H1 (cell line): ENCODE results near the gene CLCN5. TPM values are rescaled to one million over a fixed set of nuclear protein-coding genes. Genes with fewer than 3 reads are reported as not detected.

ENCODE experiments used
- CTCF ChIA-PET: fragments of 300-600 bp; sonication (Branson Sonifier 250); formaldehyde crosslinking; loops from one replicate; lab custom pipeline; 2021; ENCODE audit not compliant: partially characterized antibody; lab: Charles Lee
- POLR2A ChIA-PET: fragments of 300-600 bp; sonication (Branson Sonifier 250); formaldehyde crosslinking; loops from one replicate; lab custom pipeline; 2021; ENCODE audit warnings: inconsistent platforms; ENCODE audit not compliant: partially characterized antibody; lab: Charles Lee
- DNase-seq, 2 experiments: peaks; one replicate each; pipeline versions ENCODE4 v3.0.0 to v3.0.0-alpha.2; 2010 to 2022; ENCODE audit warnings: low spot score in 2 of 2, low read depth in 1 of 2, mixed read lengths in 1 of 2
- FAIRE-seq: peaks from 2 replicates; lab custom pipeline; 2011; peaks lifted over from hg19 to GRCh38; lab: Jason Lieb, UNC
- H2AFZ ChIP-seq: 2 replicates; pipeline ENCODE4 v1.8.1; 2012; ENCODE audit warnings: low read length, inconsistent platforms
- H2AK5ac ChIP-seq: 2 replicates; pipeline ENCODE4 v1.6.1; 2013; ENCODE audit warnings: low read depth, low read length
- H2BK120ac ChIP-seq: replicated peaks from 2 replicates; pipeline ENCODE3; 2013; ENCODE audit warnings: low read depth, low read length, inconsistent platforms
- H2BK12ac ChIP-seq: 2 replicates; pipeline ENCODE4 v1.6.1; 2013; ENCODE audit warnings: low read depth, low read length
- H2BK15ac ChIP-seq: 2 replicates; pipeline ENCODE4 v1.6.1; 2013; ENCODE audit warnings: low read length
- H2BK20ac ChIP-seq: 2 replicates; pipeline ENCODE4 v1.6.1; 2013; ENCODE audit warnings: low read length
- H2BK5ac ChIP-seq: 2 replicates; pipeline ENCODE4 v1.6.1; 2013; ENCODE audit warnings: low read depth, low read length
- H3K14ac ChIP-seq: 2 replicates; pipeline ENCODE4 v1.6.1; 2013; ENCODE audit warnings: inconsistent platforms; ENCODE audit not compliant: insufficient read length
- H3K18ac ChIP-seq: 2 replicates; pipeline ENCODE4 v1.6.1; 2013; ENCODE audit warnings: low read length; ENCODE audit errors: extremely low read depth
- H3K23ac ChIP-seq: 2 replicates; pipeline ENCODE4 v1.6.1; 2013; ENCODE audit warnings: inconsistent platforms; ENCODE audit not compliant: insufficient read length
- H3K23me2 ChIP-seq: 2 replicates; pipeline ENCODE4 v1.6.1; 2013; ENCODE audit warnings: low read depth, low read length
- H3K27ac ChIP-seq: 2 replicates; pipeline ENCODE4 v1.6.1; 2011; ENCODE audit warnings: low read depth, low read length, inconsistent platforms
- H3K27me3 ChIP-seq, 4 experiments: replicated peaks in 1 of 4; 1 replicate in 1 of 4; 2 replicates in 3 of 4; pipeline versions ENCODE4 v1.6.1 to v1.8.1; 2011 to 2013; ENCODE audit warnings: low read length in 3 of 4, mild to moderate bottlenecking in 3 of 4, inconsistent platforms in 2 of 4, mixed read lengths in 2 of 4, moderate library complexity in 1 of 4; ENCODE audit not compliant: control insufficient read depth in 3 of 4, insufficient read depth in 3 of 4; ENCODE audit errors: extremely low read depth in 1 of 4
- H3K36me3 ChIP-seq, 4 experiments: 2 replicates each; pipeline versions ENCODE4 v1.6.1 to v1.8.1; 2011 to 2013; ENCODE audit warnings: mild to moderate bottlenecking in 4 of 4, low read length in 3 of 4, moderate library complexity in 2 of 4, control low read depth in 1 of 4, inconsistent platforms in 1 of 4; ENCODE audit not compliant: insufficient read depth in 4 of 4, control insufficient read depth in 2 of 4
- H3K4ac ChIP-seq: replicated peaks from 2 replicates; pipeline ENCODE3; 2013; ENCODE audit warnings: low read length, low read depth, mixed read lengths, inconsistent platforms; ENCODE audit not compliant: insufficient read length
- H3K4me1 ChIP-seq, 4 experiments: replicated peaks in 1 of 4; 1 replicate in 1 of 4; 2 replicates in 3 of 4; pipeline versions ENCODE4 v1.6.1 to v1.8.1; 2011 to 2013; ENCODE audit warnings: low read length in 3 of 4, inconsistent platforms in 2 of 4, mixed read lengths in 1 of 4; ENCODE audit not compliant: insufficient read depth in 4 of 4, control insufficient read depth in 3 of 4
- H3K4me2 ChIP-seq, 2 experiments: 2 replicates each; pipeline versions ENCODE4 v1.6.1 to v1.8.1; 2011 to 2013; ENCODE audit warnings: low read depth in 2 of 2, low read length in 2 of 2, control low read depth in 1 of 2, inconsistent platforms in 1 of 2, mild to moderate bottlenecking in 1 of 2; ENCODE audit not compliant: insufficient read depth in 1 of 2
- H3K4me3 ChIP-seq, 4 experiments: fragments of 200-600, 300-600 bp in 1 of 4; sonication (generic), shearing (Covaris generic), sonication (Bioruptor Twin) in 1 of 4; 2 replicates each; pipeline versions ENCODE4 v1.5.1 to v1.8.1; 2011 to 2016; ENCODE audit warnings: low read length in 4 of 4, low read depth in 3 of 4, control low read depth in 2 of 4, inconsistent platforms in 2 of 4, mild to moderate bottlenecking in 2 of 4, mixed read lengths in 1 of 4, moderate library complexity in 1 of 4; ENCODE audit not compliant: insufficient read depth in 2 of 4; ENCODE audit errors: extremely low read depth in 1 of 4
- H3K56ac ChIP-seq: replicated peaks from 2 replicates; pipeline ENCODE3; 2013; ENCODE audit warnings: low read depth, mild to moderate bottlenecking, mixed read lengths, low read length, inconsistent platforms; ENCODE audit not compliant: insufficient read length
- H3K79me1 ChIP-seq: 2 replicates; pipeline ENCODE4 v1.6.1; 2013; ENCODE audit warnings: low read depth, low read length, control low read depth
- H3K79me2 ChIP-seq, 2 experiments: 2 replicates each; pipeline versions ENCODE4 v1.6.1 to v1.8.1; 2012 to 2013; ENCODE audit warnings: low read length in 2 of 2, mild to moderate bottlenecking in 2 of 2, inconsistent platforms in 1 of 2; ENCODE audit not compliant: insufficient read depth in 2 of 2, control insufficient read depth in 1 of 2
- H3K9ac ChIP-seq, 4 experiments: replicated peaks in 1 of 4; 1 replicate in 1 of 4; 2 replicates in 3 of 4; pipeline versions ENCODE4 v1.6.1 to v1.8.1; 2011 to 2013; ENCODE audit warnings: low read depth in 3 of 4, low read length in 3 of 4, control low read depth in 2 of 4, mild to moderate bottlenecking in 2 of 4, moderate library complexity in 2 of 4, inconsistent platforms in 1 of 4; ENCODE audit errors: extremely low read depth in 1 of 4
- H3K9me3 ChIP-seq, 2 experiments: 2 replicates each; pipeline versions ENCODE4 v1.6.1 to v1.8.1; 2012 to 2013; ENCODE audit warnings: mild to moderate bottlenecking in 2 of 2, moderate library complexity in 2 of 2, control low read depth in 1 of 2, inconsistent platforms in 1 of 2, low read depth in 1 of 2, low read length in 1 of 2, mixed read lengths in 1 of 2; ENCODE audit not compliant: insufficient read depth in 2 of 2
- H4K20me1 ChIP-seq, 2 experiments: replicated peaks in 1 of 2; 2 replicates each; pipeline versions ENCODE3 to v1.8.1; 2011 to 2013; ENCODE audit warnings: inconsistent platforms in 2 of 2, low read length in 2 of 2, mild to moderate bottlenecking in 1 of 2; ENCODE audit not compliant: insufficient read depth in 2 of 2, control insufficient read depth in 1 of 2
- H4K5ac ChIP-seq: 2 replicates; pipeline ENCODE4 v1.6.1; 2013; ENCODE audit warnings: low read length, low read depth, mixed read lengths, inconsistent platforms; ENCODE audit not compliant: insufficient read length
- H4K8ac ChIP-seq: 2 replicates; pipeline ENCODE4 v1.8.0; 2013; ENCODE audit warnings: mild to moderate bottlenecking, moderate library complexity, low read length, inconsistent platforms; ENCODE audit not compliant: insufficient read depth; ENCODE audit errors: extremely low read depth
- H4K91ac ChIP-seq: replicated peaks from 2 replicates; pipeline ENCODE3; 2013; ENCODE audit warnings: low read length, mixed read lengths, inconsistent platforms; ENCODE audit not compliant: insufficient read length
- BACH1 ChIP-seq: IDR thresholded peaks from 2 replicates; pipeline ENCODE4 v1.6.1; 2012; ENCODE audit warnings: low read length, improper control_type of control experiment
- CBX8 ChIP-seq: fragments of 300-800, 300-1000 bp; sonication (generic); IDR thresholded peaks from 2 replicates; pipeline ENCODE4 v1.7.1; 2016; ENCODE audit warnings: low read depth, low read length, borderline replicate concordance
- MAX ChIP-seq: IDR thresholded peaks from 2 replicates; pipeline ENCODE4 v1.6.1; 2012; ENCODE audit warnings: inconsistent platforms
- RXRA ChIP-seq: IDR thresholded peaks from 2 replicates; pipeline ENCODE4 v1.6.1; 2011; ENCODE audit warnings: low read depth, mild to moderate bottlenecking, low read length, moderate library complexity; ENCODE audit not compliant: insufficient read depth
- WGBS, 2 experiments: shearing (Covaris generic) in 1 of 2; methylation state at CpG; one replicate each; pipeline versions ENCODE4 v1.1.6 to v1.1.7; 2013 to 2015; ENCODE audit warnings: low lambda C conversion rate in 2 of 2, mixed read lengths in 2 of 2, inconsistent platforms in 1 of 2, low coverage in 1 of 2, missing lambda C conversion rate in 1 of 2; ENCODE audit not compliant: insufficient replicate concordance in 2 of 2, insufficient coverage in 1 of 2, insufficient read length in 1 of 2; ENCODE audit errors: extremely low coverage in 1 of 2, missing lambda C conversion rate in 1 of 2; 5-methylcytosine and 5-hydroxymethylcytosine counted together
- polyA plus RNA-seq, 7 experiments: library from polyadenylated mRNA; depleted of rRNA in 3 of 7; stranded (reverse) in 5 of 7; unstranded in 2 of 7; fragments of >200 nt in 5 of 7; fragments of 200-250 nt in 2 of 7; gene quantifications; 1 replicate in 5 of 7; 2 replicates in 1 of 7; 4 replicates in 1 of 7; pipeline versions ENCODE4 v1.2.1 to v1.2.3, GENCODE V29; 2011 to 2013; ENCODE audit warnings: missing spikeins in 2 of 7, mixed read lengths in 2 of 7
- total RNA-seq: library from RNA; stranded (reverse); fragmentation: NEBNext Ultra II Directional; extraction: Animal tissue kit (Norgen Biotek cat#: 25700); gene quantifications from 2 replicates; pipeline ENCODE4 v1.2.1, GENCODE V29; 2021

The CLCN5 gene
- total and polyA plus RNA-seq, 2 of the 8 experiments (the other 6 are each of a cell fraction or from before 2014, with no cell fraction given) = 4.2 to 9.7 TPM

- H3K4me3 ChIP-seq = no peak overlapping the region
- no peak for FAIRE-seq
- CTCF ChIA-PET = interaction anchor here (1.1 kb wide), 1 partner anchor 17 kb away, joined by 5 read pairs; no protein-coding TSS in a partner anchor
- TF ChIP-seq MAX = no peak
- no peak for TF ChIP-seq RXRA
- no peak for TF ChIP-seq CBX8
- no peak for TF ChIP-seq BACH1
Observed at GRCh38 chrX:49992853-49993252, 70.5 kb downstream of the CLCN5 start.

More at GRCh38 chrX:49992853-49993252, 70.5 kb downstream of the CLCN5 start:
- Histone ChIP-seq H4K20me1 (no peaks in the 10 kb centered on the region), H4K8ac (no peak overlapping the region), H3K27ac (no peak overlapping the region), H3K36me3 (no peaks in the 10 kb centered on the region), H3K23me2 (no peaks in the 10 kb centered on the region), H4K5ac (no peak overlapping the region), H3K27me3 (no peaks in the 10 kb centered on the region), H2BK15ac (no peak overlapping the region), H3K56ac (no peak overlapping the region), H3K9me3 (no peaks in the 10 kb centered on the region), H4K91ac (no peak overlapping the region), H3K4me2 (no peak overlapping the region), H3K23ac (no peak overlapping the region), H3K4ac (no peak overlapping the region), H3K79me1 (no peaks in the 10 kb centered on the region), H3K9ac (no peak overlapping the region), H2AK5ac (no peak overlapping the region), H2BK120ac (no peak overlapping the region), H2BK20ac (no peak overlapping the region), H2BK5ac (no peak overlapping the region), H2BK12ac (no peak overlapping the region), H3K14ac (no peak overlapping the region), H3K4me1 (no peaks in the 10 kb centered on the region), H3K18ac (no peak overlapping the region), H3K79me2 (no peaks in the 10 kb centered on the region), H2AFZ (no peak overlapping the region)
- POLR2A ChIA-PET = no interaction called here
- no peak for DNase-seq
- 89% methylated on average over 1 of the region's 1 CpG; no CpG with 5 or more reads in 1 of the 2 experiments for WGBS, 2 experiments
